SK-N-DZ (cell line): ENCODE measurements around the gene SLC17A6. TPM values are rescaled to one million over a fixed set of nuclear protein-coding genes. Genes with fewer than 3 reads are reported as not detected.
A peak's percentile ranks its signal among the peaks of the same experiment; 100 is the strongest.

Experiments
- DNase-seq: peaks from one replicate; pipeline ENCODE4 v3.0.0-alpha.2; 2015; ENCODE audit warnings: low spot score
- polyA plus RNA-seq, 2 experiments: library from polyadenylated mRNA; depleted of rRNA; stranded (reverse); fragments of >200 nt; gene quantifications; 2 replicates each; pipeline ENCODE4 v1.2.3, GENCODE V29; 2014

SLC17A6 gene
- 0.13 TPM in 1 of 2 replicates, not detected in the other for polyA plus RNA-seq (2014; cell fraction: cytosol; rRNA removed)
- 0.12 TPM in 1 of 2 replicates, not detected in the other for polyA plus RNA-seq (2014; cell fraction: nucleus; rRNA removed)

GRCh38 chr11:22337596-22338485 lies at the start of gene SLC17A6:
Gene SLC17A6, plus strand, starts transcription at chr11:22338381. Its CDS starts 153 bp downstream, at chr11:22338534.
- no peak for DNase-seq

- DNase-seq = no peak
Observed at GRCh38 chr11:22302368-22302767, 35.8 kb upstream of the SLC17A6 start.

GRCh38 chr11:22304337-22304961 lies 33.7 kb upstream of the SLC17A6 start:
- peak; percentile 45 for DNase-seq

GRCh38 chr11:22317656-22318055 lies 20.5 kb upstream of the SLC17A6 start:
- no peak for DNase-seq

- no peak for DNase-seq
Observed at GRCh38 chr11:22331771-22332170, 6.4 kb upstream of the SLC17A6 start.

GRCh38 chr11:22336587-22336986 lies 1.6 kb upstream of the SLC17A6 start:
- DNase-seq = no peak

GRCh38 chr11:22339611-22340010 lies 1.4 kb downstream of the SLC17A6 start:
- DNase-seq = no peak

- no peak for DNase-seq
Observed at GRCh38 chr11:22340235-22340634, 2.1 kb downstream of the SLC17A6 start.

GRCh38 chr11:22340701-22341587 lies 2.8 kb downstream of the SLC17A6 start:
- DNase-seq = no peak

GRCh38 chr11:22341588-22341931 lies 3.4 kb downstream of the SLC17A6 start:
- no peak for DNase-seq

GRCh38 chr11:22342211-22343031 lies 4.2 kb downstream of the SLC17A6 start:
- no peak for DNase-seq

- DNase-seq = no peak
Observed at GRCh38 chr11:22343032-22343324, 4.8 kb downstream of the SLC17A6 start.

GRCh38 chr11:22343371-22344032 lies 5.3 kb downstream of the SLC17A6 start:
- no peak for DNase-seq

- no peak for DNase-seq
Observed at GRCh38 chr11:22344081-22344480, 5.9 kb downstream of the SLC17A6 start.

GRCh38 chr11:22346282-22346681 lies 8.1 kb downstream of the SLC17A6 start:
- DNase-seq = no peak

GRCh38 chr11:22347857-22348487 lies 9.8 kb downstream of the SLC17A6 start:
- peak; percentile 22 for DNase-seq

- DNase-seq = peak; percentile 79
Observed at GRCh38 chr11:22349491-22349890, 11.3 kb downstream of the SLC17A6 start.

- no peak for DNase-seq
Observed at GRCh38 chr11:22359295-22359694, 21.1 kb downstream of the SLC17A6 start.

- no peak for DNase-seq
Observed at GRCh38 chr11:22371160-22371559, 33.0 kb downstream of the SLC17A6 start.

- no peak for DNase-seq
Observed at GRCh38 chr11:22387126-22387525, 48.9 kb downstream of the SLC17A6 start.
